Astrocyte (in vitro differentiated cells and primary cell): Measurements from ENCODE around the gene MCUB. TPM values are rescaled to one million over a fixed set of nuclear protein-coding genes. Genes with fewer than 3 reads are reported as not detected.

Experiments
- DNase-seq: peaks from one replicate; pipeline ENCODE4 v3.0.0-alpha.2; 2010; ENCODE audit warnings: low read depth
- FAIRE-seq: peaks from 2 replicates; lab custom pipeline; 2011; peaks lifted over from hg19 to GRCh38; lab: Jason Lieb, UNC
- H2AFZ ChIP-seq: 2 replicates; pipeline ENCODE4 v1.6.0; 2012; ENCODE audit warnings: low read depth, low read length, inconsistent platforms
- H3K27ac ChIP-seq: 2 replicates; pipeline ENCODE4 v1.5.1; 2011; ENCODE audit warnings: low read depth, low read length, inconsistent platforms
- H3K27me3 ChIP-seq: 2 replicates; pipeline ENCODE4 v1.6.0; 2011; ENCODE audit warnings: low read length, inconsistent platforms; ENCODE audit not compliant: insufficient read depth
- H3K36me3 ChIP-seq: 2 replicates; pipeline ENCODE4 v1.5.1; 2011; ENCODE audit warnings: low read length, inconsistent platforms; ENCODE audit not compliant: insufficient read depth
- H3K4me1 ChIP-seq: 2 replicates; pipeline ENCODE4 v1.5.1; 2011; ENCODE audit warnings: low read length, inconsistent platforms; ENCODE audit not compliant: insufficient read depth
- H3K4me2 ChIP-seq: 2 replicates; pipeline ENCODE4 v1.6.0; 2012; ENCODE audit warnings: low read length, inconsistent platforms
- H3K4me3 ChIP-seq: 2 replicates; pipeline ENCODE4 v1.5.1; 2011; ENCODE audit warnings: low read depth, mild to moderate bottlenecking, low read length, inconsistent platforms; ENCODE audit not compliant: insufficient read depth
- H3K79me2 ChIP-seq: 2 replicates; pipeline ENCODE4 v1.6.0; 2012; ENCODE audit warnings: mild to moderate bottlenecking, low read length, inconsistent platforms; ENCODE audit not compliant: insufficient read depth
- H3K9ac ChIP-seq: 2 replicates; pipeline ENCODE4 v1.6.0; 2012; ENCODE audit warnings: mild to moderate bottlenecking, low read length, inconsistent platforms
- H3K9me3 ChIP-seq: 2 replicates; pipeline ENCODE4 v1.5.1; 2012; ENCODE audit warnings: low read depth, mild to moderate bottlenecking, low read length, inconsistent platforms; ENCODE audit not compliant: insufficient read depth
- H4K20me1 ChIP-seq: 2 replicates; pipeline ENCODE4 v1.6.0; 2012; ENCODE audit warnings: low read length, inconsistent platforms; ENCODE audit not compliant: insufficient read depth
- H3K27ac Mint-ChIP-seq: one replicate; pipeline ENCODE4 v1.8.0; 2021; ENCODE audit warnings: mild to moderate bottlenecking, mixed read lengths; ENCODE audit not compliant: unreplicated experiment
- H3K27me3 Mint-ChIP-seq: one replicate; pipeline ENCODE4 v1.8.0; 2021; ENCODE audit warnings: low read depth, mixed read lengths; ENCODE audit not compliant: unreplicated experiment
- H3K36me3 Mint-ChIP-seq: one replicate; pipeline ENCODE4 v1.8.0; 2021; ENCODE audit warnings: low read depth, mixed read lengths; ENCODE audit not compliant: unreplicated experiment
- H3K4me1 Mint-ChIP-seq: one replicate; pipeline ENCODE4 v1.8.0; 2021; ENCODE audit warnings: low read depth, mixed read lengths; ENCODE audit not compliant: unreplicated experiment
- H3K4me3 Mint-ChIP-seq: one replicate; pipeline ENCODE4 v1.8.0; 2021; ENCODE audit warnings: mild to moderate bottlenecking, moderate library complexity, mixed read lengths; ENCODE audit not compliant: unreplicated experiment
- H3K9me3 Mint-ChIP-seq: one replicate; pipeline ENCODE4 v1.8.0; 2021; ENCODE audit warnings: mild to moderate bottlenecking, mixed read lengths; ENCODE audit not compliant: unreplicated experiment
- CTCF ChIP-seq: IDR thresholded peaks from 2 replicates; pipeline ENCODE4 v1.5.1; 2011; ENCODE audit warnings: low read depth, mild to moderate bottlenecking, inconsistent platforms, low read length, moderate library complexity; ENCODE audit not compliant: insufficient read depth
- EZH2 ChIP-seq: IDR thresholded peaks from 2 replicates; pipeline ENCODE4 v1.6.1; 2012; ENCODE audit warnings: mild to moderate bottlenecking, low read length, inconsistent platforms; ENCODE audit not compliant: insufficient read depth
- total RNA-seq: library from RNA; stranded (reverse); gene quantifications from 2 replicates; pipeline ENCODE4 v1.2.1, GENCODE V29; 2021

MCUB gene
- total RNA-seq, 1 donor from 2014 or later, result 12.6 TPM

DNA sequence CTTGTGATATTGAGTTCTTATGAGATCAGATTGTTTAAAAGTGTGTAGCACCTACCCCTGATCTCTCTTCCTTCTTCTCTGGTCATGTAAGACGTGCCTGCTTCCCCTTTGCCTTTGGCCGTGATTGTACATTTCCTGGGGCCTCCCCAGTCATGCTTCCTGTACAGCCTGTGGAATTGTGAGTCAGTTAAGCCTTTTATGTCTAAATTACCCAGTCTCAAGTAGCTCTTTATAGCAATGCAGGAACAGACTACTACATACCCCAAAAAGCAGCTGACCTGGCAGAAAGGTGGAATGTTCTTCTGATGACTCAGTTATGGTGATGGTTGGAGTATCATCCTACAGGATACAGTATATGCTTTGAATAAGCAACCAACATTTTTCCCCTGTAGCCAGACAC lies 11.4 kb upstream of the MCUB start:
- FAIRE-seq, result no peak
- Histone ChIP-seq H3K36me3 (peaks cover 9% of the 10 kb centered on the region), H4K20me1 (no peaks in the 10 kb centered on the region), H2AFZ (no peak overlapping the region), H3K4me1 (peaks cover 10% of the 10 kb centered on the region), H3K27me3 (no peaks in the 10 kb centered on the region), H3K4me2 (peak overlapping the region; percentile 57), H3K4me3 (no peak overlapping the region), H3K9me3 (no peaks in the 10 kb centered on the region), H3K9ac (peak overlapping the region; percentile 16), H3K27ac (peak overlapping the region; percentile 34), H3K79me2 (no peaks in the 10 kb centered on the region)
- Mint-ChIP-seq H3K36me3 (peaks cover 14% of the 10 kb centered on the region), H3K27me3 (no peaks in the 10 kb centered on the region), H3K4me3 (no peak overlapping the region), H3K27ac (peak overlapping the region; percentile 55), H3K9me3 (no peaks in the 10 kb centered on the region), H3K4me1 (peaks cover 17% of the 10 kb centered on the region)
- DNase-seq, result peak; percentile 90
- no peak for TF ChIP-seq CTCF
- no peak for TF ChIP-seq EZH2

GRCh38 chr4:109552237-109552636 lies 7.8 kb upstream of the MCUB start:
- Histone ChIP-seq H3K27ac (no peak overlapping the region), H3K4me1 (peaks cover 10% of the 10 kb centered on the region), H2AFZ (no peak overlapping the region), H3K36me3 (no peaks in the 10 kb centered on the region), H3K27me3 (no peaks in the 10 kb centered on the region), H3K4me3 (no peak overlapping the region), H3K4me2 (no peak overlapping the region), H3K9ac (no peak overlapping the region), H3K9me3 (no peaks in the 10 kb centered on the region), H4K20me1 (no peaks in the 10 kb centered on the region), H3K79me2 (no peaks in the 10 kb centered on the region)
- FAIRE-seq, result no peak
- Mint-ChIP-seq H3K27ac (no peak overlapping the region), H3K27me3 (no peaks in the 10 kb centered on the region), H3K4me3 (no peak overlapping the region), H3K4me1 (peaks cover 21% of the 10 kb centered on the region), H3K36me3 (peaks cover 11% of the 10 kb centered on the region), H3K9me3 (peaks cover 2% of the 10 kb centered on the region)
- no peak for DNase-seq
- TF ChIP-seq EZH2, result no peak
- TF ChIP-seq CTCF, result no peak

- Histone ChIP-seq H3K79me2 (no peaks in the 10 kb centered on the region), H3K9me3 (no peaks in the 10 kb centered on the region), H3K27ac (no peak overlapping the region), H3K4me1 (peaks cover 10% of the 10 kb centered on the region), H3K36me3 (no peaks in the 10 kb centered on the region), H2AFZ (no peak overlapping the region), H3K27me3 (no peaks in the 10 kb centered on the region), H3K4me3 (no peak overlapping the region), H4K20me1 (no peaks in the 10 kb centered on the region), H3K4me2 (no peak overlapping the region), H3K9ac (no peak overlapping the region)
- no peak overlapping the region for H3K4me3 Mint-ChIP-seq
- H3K9me3 Mint-ChIP-seq, result peaks cover 2% of the 10 kb centered on the region
- no peak overlapping the region for H3K27ac Mint-ChIP-seq
- H3K4me1 Mint-ChIP-seq, result peaks cover 14% of the 10 kb centered on the region
- TF ChIP-seq EZH2 (no peak), CTCF (no peak)
- no peaks in the 10 kb centered on the region for H3K27me3 Mint-ChIP-seq
- DNase-seq (no peak), FAIRE-seq (no peak)
- peaks cover 7% of the 10 kb centered on the region for H3K36me3 Mint-ChIP-seq
Measured at GRCh38 chr4:109553130-109553529, 6.9 kb upstream of the MCUB start.
